Panc1 (cell line): ENCODE measurements around the gene YY1. TPM values are rescaled to one million over a fixed set of nuclear protein-coding genes. Genes with fewer than 3 reads are reported as not detected.
A peak's percentile ranks its signal among the peaks of the same experiment; 100 is the strongest.

ENCODE experiments used
- ATAC-seq: fragments of 200-7000 bp; cut with Tn5 transposase; 2 replicates; pipeline ENCODE4 v1.9.1; 2020; ENCODE audit warnings: mild to moderate bottlenecking, moderate library complexity
- BruUV-seq: library from RNA; stranded (reverse); fragments of 400-500 nt; replicated peaks from 2 replicates; lab custom pipeline; 2021; lab: Mats Ljungman, UMichigan
- CTCF ChIA-PET: fragments of 300-600 bp; sonication (Branson Sonifier 250); formaldehyde crosslinking; loops from one replicate; lab custom pipeline; 2022; ENCODE audit warnings: antibody characterized with exemption; lab: Charles Lee
- POLR2A ChIA-PET: fragments of 300-600 bp; sonication (Branson Sonifier 250); formaldehyde crosslinking; loops from one replicate; lab custom pipeline; 2022; ENCODE audit warnings: antibody characterized with exemption; lab: Charles Lee
- DNase-seq: peaks from one replicate; pipeline ENCODE4 v3.0.0-alpha.2; 2010; ENCODE audit warnings: low read depth, low spot score
- H3K27ac ChIP-seq: 2 replicates; pipeline ENCODE4 v1.5.1; 2011; ENCODE audit warnings: mild to moderate bottlenecking, low read length, inconsistent platforms
- H3K27me3 ChIP-seq: fragments of 200-500 bp; sonication (Bioruptor generic); 2 replicates; pipeline ENCODE4 v1.6.0; 2014; ENCODE audit warnings: low read length, inconsistent platforms; ENCODE audit not compliant: control insufficient read depth, insufficient read depth
- H3K36me3 ChIP-seq: fragments of 200-500 bp; sonication (Bioruptor generic); 2 replicates; pipeline ENCODE4 v1.5.1; 2014; ENCODE audit warnings: inconsistent platforms, mild to moderate bottlenecking, low read length, moderate library complexity; ENCODE audit not compliant: control insufficient read depth, insufficient read depth
- H3K4me1 ChIP-seq: 2 replicates; pipeline ENCODE4 v1.5.1; 2011; ENCODE audit warnings: inconsistent platforms, mild to moderate bottlenecking, low read length, moderate library complexity; ENCODE audit not compliant: control insufficient read depth, insufficient read depth
- H3K4me3 ChIP-seq, 2 experiments: 2 replicates each; pipeline ENCODE4 v1.5.1; 2011 to 2012; ENCODE audit warnings: low read depth in 2 of 2, low read length in 2 of 2, mild to moderate bottlenecking in 2 of 2, inconsistent platforms in 1 of 2, moderate library complexity in 1 of 2
- H3K9me3 ChIP-seq: fragments of 200-500 bp; sonication (Bioruptor generic); 2 replicates; pipeline ENCODE4 v1.5.1; 2014; ENCODE audit warnings: low read depth, mild to moderate bottlenecking, inconsistent platforms, low read length, moderate library complexity; ENCODE audit not compliant: control insufficient read depth, insufficient read depth
- POLR2AphosphoS5 ChIP-seq: IDR thresholded peaks from 2 replicates; pipeline ENCODE4 v1.6.1; 2012; ENCODE audit warnings: mild to moderate bottlenecking, low read depth, low read length, moderate library complexity
- SIN3A ChIP-seq: IDR thresholded peaks from 2 replicates; pipeline ENCODE4 v1.6.1; 2012; ENCODE audit warnings: low read depth, mild to moderate bottlenecking, low read length, moderate library complexity, borderline replicate concordance; ENCODE audit not compliant: insufficient read depth
- TCF7L2 ChIP-seq: IDR thresholded peaks from 2 replicates; pipeline ENCODE4 v1.6.1; 2011; ENCODE audit warnings: mild to moderate bottlenecking, low read depth, low read length, inconsistent platforms
- in situ Hi-C: cut with HindIII; loops from 2 replicates; pipeline ENCODE4 v1.10.0; 2016; ENCODE audit warnings: low sequenced_read_pairs, low pct_unique_long_range_greater_than_20kb
- intact Hi-C: fragments of 100-400 bp; cut with micrococcal nuclease; formaldehyde crosslinking; loops from one replicate; pipeline ENCODE4 v1.10.0; 2022; ENCODE audit not compliant: unreplicated experiment
- microRNA-seq: library from miRNA; unstranded; fragments of <30 nt; microRNA quantifications from one replicate; pipeline ENCODE4 v1.1.0, GENCODE V29; 2020; ENCODE audit not compliant: unreplicated experiment
- total RNA-seq: library from RNA; stranded (reverse); gene quantifications from one replicate; pipeline ENCODE4 v1.2.1, GENCODE V29; 2021; ENCODE audit not compliant: unreplicated experiment
- TF ChIP-seq, protein P1 (sequence below): fragments of 450-650 bp; IDR thresholded peaks from 2 replicates; pipeline ENCODE4 v1.5.1; 2017; ENCODE audit warnings: mild to moderate bottlenecking
- TF ChIP-seq, protein P2 (sequence below), 2 experiments: IDR thresholded peaks; 2 replicates each; pipeline ENCODE4 v1.6.1; 2011 to 2012; ENCODE audit warnings: low read depth in 2 of 2, control low read depth in 1 of 2, low read length in 1 of 2, mild to moderate bottlenecking in 1 of 2, moderate library complexity in 1 of 2; ENCODE audit not compliant: insufficient read depth in 1 of 2

The YY1 gene
- total RNA-seq, 1 experiment from 2014 or later = 71.3 TPM

DNA sequence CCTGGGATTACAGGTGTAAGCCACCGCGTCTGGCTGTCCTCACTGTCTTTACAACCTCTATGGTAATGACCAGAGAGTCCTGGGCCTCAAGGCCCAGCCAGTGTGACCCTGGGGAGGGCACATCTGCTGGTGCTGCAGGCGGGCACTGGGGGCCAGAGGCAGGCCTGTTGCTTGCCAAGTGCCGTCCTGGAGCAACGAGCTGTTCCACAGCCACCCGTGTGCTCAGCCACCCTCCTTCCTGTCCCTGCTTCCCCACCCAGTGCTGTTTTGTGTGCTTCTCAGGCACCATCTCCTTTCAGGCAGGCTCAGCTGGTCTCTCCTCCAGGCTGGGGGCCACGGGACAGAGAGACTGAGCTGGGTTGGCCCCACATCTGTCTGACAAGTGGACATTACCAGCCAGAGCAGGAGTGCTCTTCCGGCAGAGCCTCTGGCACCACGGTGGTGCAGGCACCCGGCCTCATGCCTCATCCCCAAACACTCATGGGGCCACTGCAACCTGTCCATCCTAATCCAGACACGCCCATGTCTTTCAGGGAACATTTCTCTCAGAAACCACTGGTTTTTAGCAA is 93.2 kb downstream of the YY1 start:
- peak; percentile 19; the same call in 1 of the 2 replicates for ATAC-seq
- no peak for DNase-seq
- intact Hi-C loops (no loop called here), in situ Hi-C loops (no loop called here)
- no peak overlapping the region for H3K27ac ChIP-seq
- ChIA-PET POLR2A (no interaction called here), CTCF (no interaction called here)
- no peaks in the 10 kb centered on the region for H3K36me3 ChIP-seq
- no peaks in the 10 kb centered on the region for H3K4me1 ChIP-seq
- H3K9me3 ChIP-seq = no peaks in the 10 kb centered on the region
- H3K4me3 ChIP-seq = no peak overlapping the region
- H3K27me3 ChIP-seq = no peaks in the 10 kb centered on the region
- TF ChIP-seq, protein P1, sequence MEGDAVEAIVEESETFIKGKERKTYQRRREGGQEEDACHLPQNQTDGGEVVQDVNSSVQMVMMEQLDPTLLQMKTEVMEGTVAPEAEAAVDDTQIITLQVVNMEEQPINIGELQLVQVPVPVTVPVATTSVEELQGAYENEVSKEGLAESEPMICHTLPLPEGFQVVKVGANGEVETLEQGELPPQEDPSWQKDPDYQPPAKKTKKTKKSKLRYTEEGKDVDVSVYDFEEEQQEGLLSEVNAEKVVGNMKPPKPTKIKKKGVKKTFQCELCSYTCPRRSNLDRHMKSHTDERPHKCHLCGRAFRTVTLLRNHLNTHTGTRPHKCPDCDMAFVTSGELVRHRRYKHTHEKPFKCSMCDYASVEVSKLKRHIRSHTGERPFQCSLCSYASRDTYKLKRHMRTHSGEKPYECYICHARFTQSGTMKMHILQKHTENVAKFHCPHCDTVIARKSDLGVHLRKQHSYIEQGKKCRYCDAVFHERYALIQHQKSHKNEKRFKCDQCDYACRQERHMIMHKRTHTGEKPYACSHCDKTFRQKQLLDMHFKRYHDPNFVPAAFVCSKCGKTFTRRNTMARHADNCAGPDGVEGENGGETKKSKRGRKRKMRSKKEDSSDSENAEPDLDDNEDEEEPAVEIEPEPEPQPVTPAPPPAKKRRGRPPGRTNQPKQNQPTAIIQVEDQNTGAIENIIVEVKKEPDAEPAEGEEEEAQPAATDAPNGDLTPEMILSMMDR = no peak
- no peak for TF ChIP-seq TCF7L2
- TF ChIP-seq, protein P2, sequence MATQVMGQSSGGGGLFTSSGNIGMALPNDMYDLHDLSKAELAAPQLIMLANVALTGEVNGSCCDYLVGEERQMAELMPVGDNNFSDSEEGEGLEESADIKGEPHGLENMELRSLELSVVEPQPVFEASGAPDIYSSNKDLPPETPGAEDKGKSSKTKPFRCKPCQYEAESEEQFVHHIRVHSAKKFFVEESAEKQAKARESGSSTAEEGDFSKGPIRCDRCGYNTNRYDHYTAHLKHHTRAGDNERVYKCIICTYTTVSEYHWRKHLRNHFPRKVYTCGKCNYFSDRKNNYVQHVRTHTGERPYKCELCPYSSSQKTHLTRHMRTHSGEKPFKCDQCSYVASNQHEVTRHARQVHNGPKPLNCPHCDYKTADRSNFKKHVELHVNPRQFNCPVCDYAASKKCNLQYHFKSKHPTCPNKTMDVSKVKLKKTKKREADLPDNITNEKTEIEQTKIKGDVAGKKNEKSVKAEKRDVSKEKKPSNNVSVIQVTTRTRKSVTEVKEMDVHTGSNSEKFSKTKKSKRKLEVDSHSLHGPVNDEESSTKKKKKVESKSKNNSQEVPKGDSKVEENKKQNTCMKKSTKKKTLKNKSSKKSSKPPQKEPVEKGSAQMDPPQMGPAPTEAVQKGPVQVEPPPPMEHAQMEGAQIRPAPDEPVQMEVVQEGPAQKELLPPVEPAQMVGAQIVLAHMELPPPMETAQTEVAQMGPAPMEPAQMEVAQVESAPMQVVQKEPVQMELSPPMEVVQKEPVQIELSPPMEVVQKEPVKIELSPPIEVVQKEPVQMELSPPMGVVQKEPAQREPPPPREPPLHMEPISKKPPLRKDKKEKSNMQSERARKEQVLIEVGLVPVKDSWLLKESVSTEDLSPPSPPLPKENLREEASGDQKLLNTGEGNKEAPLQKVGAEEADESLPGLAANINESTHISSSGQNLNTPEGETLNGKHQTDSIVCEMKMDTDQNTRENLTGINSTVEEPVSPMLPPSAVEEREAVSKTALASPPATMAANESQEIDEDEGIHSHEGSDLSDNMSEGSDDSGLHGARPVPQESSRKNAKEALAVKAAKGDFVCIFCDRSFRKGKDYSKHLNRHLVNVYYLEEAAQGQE (IDR thresholded peaks at IDR 0.05; ENCODE audit: insufficient read depth in 1 of 2, low read depth in 2 of 2, low read length in 1 of 2) = no peak
- no peak for TF ChIP-seq SIN3A
- TF ChIP-seq POLR2AphosphoS5 = no peak
- no TSS peak for BruUV-seq

Small RNA genes lying within 50 kb of the gene (microRNA-seq; reads per million reads assigned to microRNA genes)
- gene MIR345 (262 reads per million, percentile 65 among the genes with 10 or more reads in this experiment), gene MIR6764 (not detected)

Other genes with a start within 250 kb of the YY1 start
- gene EVL, start 173.7 kb upstream of the YY1 start, total RNA-seq = 38.3 TPM
- 4.9 TPM for gene DEGS2, start 79.5 kb upstream of the YY1 start, total RNA-seq
- 33.6 TPM for gene SLC25A29, start 67.3 kb downstream of the YY1 start, total RNA-seq
- gene SLC25A47, start 84.2 kb downstream of the YY1 start, total RNA-seq = not detected
- 4.1 TPM for gene WDR25, start 137.3 kb downstream of the YY1 start, total RNA-seq